Ecto neural progenitor cell (in vitro differentiated cells): ENCODE measurements around the gene HSD11B1L.
"Not testable (repeated sequence)": the region's sequence is repeated elsewhere in the genome, so short reads cannot be mapped to it uniquely, and the experiment has no call there.

Source experiments
- DNase-seq: peaks from one replicate; pipeline ENCODE4 v3.0.0-alpha.2; 2018; ENCODE audit warnings: low spot score

HSD11B1L gene

GRCh38 chr19:5698635-5699422 is 18.0 kb downstream of the HSD11B1L start:
- DNase-seq = no peak

GRCh38 chr19:5700455-5701092 is 19.7 kb downstream of the HSD11B1L start:
- no peak for DNase-seq

- DNase-seq = not testable (repeated sequence)
Measured at GRCh38 chr19:5702053-5702410, 21.2 kb downstream of the HSD11B1L start.

GRCh38 chr19:5703819-5704818 is 23.3 kb downstream of the HSD11B1L start:
- no peak for DNase-seq

GRCh38 chr19:5705552-5705951 is 24.7 kb downstream of the HSD11B1L start:
- DNase-seq = no peak

GRCh38 chr19:5706876-5707573 is 26.2 kb downstream of the HSD11B1L start:
- no peak for DNase-seq

GRCh38 chr19:5707576-5708575 is 27.0 kb downstream of the HSD11B1L start:
- no peak for DNase-seq

- no peak for DNase-seq
Measured at GRCh38 chr19:5711025-5711424, 30.2 kb downstream of the HSD11B1L start.

GRCh38 chr19:5711713-5712161 is 30.9 kb downstream of the HSD11B1L start:
- no peak for DNase-seq

GRCh38 chr19:5713228-5713627 is 32.4 kb downstream of the HSD11B1L start:
- no peak for DNase-seq

GRCh38 chr19:5714816-5715215 is 34.0 kb downstream of the HSD11B1L start:
- DNase-seq = no peak

GRCh38 chr19:5717215-5717935 is 36.5 kb downstream of the HSD11B1L start:
- DNase-seq = no peak

- DNase-seq = no peak
Measured at GRCh38 chr19:5718037-5718578, 37.3 kb downstream of the HSD11B1L start.

GRCh38 chr19:5718579-5719273 is 37.9 kb downstream of the HSD11B1L start:
- DNase-seq = no peak

GRCh38 chr19:5719274-5719960 is 38.6 kb downstream of the HSD11B1L start:
- no peak for DNase-seq

GRCh38 chr19:5719961-5720790 is 39.3 kb downstream of the HSD11B1L start, which contains the start of the genes CATSPERD and LONP1:
Gene CATSPERD, plus strand, starts transcription at chr19:5720637. Its CDS starts 101 bp downstream, at chr19:5720738.
Gene LONP1, minus strand, starts transcription at chr19:5720146. Its CDS starts 14 bp downstream, at chr19:5720132.
- peak; percentile 99 for DNase-seq

- no peak for DNase-seq
Measured at GRCh38 chr19:5727453-5728050, 46.7 kb downstream of the HSD11B1L start.
